GM23338 (cell line): Measurements from ENCODE around the gene MRTFA.

Experiments used
- CREB1 ChIP-seq: fragments of 250-450 bp; sonication (Bioruptor Pico); IDR thresholded peaks from 2 replicates; pipeline ENCODE4 v1.5.0; 2020; ENCODE audit warnings: low read depth, mild to moderate bottlenecking, moderate library complexity
- ETS1 ChIP-seq: IDR thresholded peaks from 2 replicates; pipeline ENCODE4 v1.6.1; 2016; ENCODE audit warnings: antibody characterized with exemption
- EZH2 ChIP-seq: fragments of 200-600 bp; sonication (generic); IDR thresholded peaks from one replicate; pipeline ENCODE4 v1.8.0; 2017; ENCODE audit warnings: antibody characterized with exemption, mild to moderate bottlenecking, low read depth; ENCODE audit not compliant: unreplicated experiment
- EZH2phosphoT487 ChIP-seq: fragments of 200-600 bp; sonication (generic); IDR thresholded peaks from one replicate; pipeline ENCODE4 v1.8.1; 2018; ENCODE audit warnings: antibody characterized with exemption; ENCODE audit not compliant: unreplicated experiment
- JUNB ChIP-seq: IDR thresholded peaks from one replicate; pipeline ENCODE4 v1.6.1; 2016; ENCODE audit warnings: antibody characterized with exemption; ENCODE audit not compliant: unreplicated experiment
- NANOG ChIP-seq: IDR thresholded peaks from 2 replicates; pipeline ENCODE4 v1.6.1; 2016; ENCODE audit warnings: antibody characterized with exemption, borderline replicate concordance
- POLR2AphosphoS5 ChIP-seq: IDR thresholded peaks from 2 replicates; pipeline ENCODE4 v1.6.1; 2016; ENCODE audit warnings: antibody characterized with exemption, low read depth
- REST ChIP-seq: IDR thresholded peaks from one replicate; pipeline ENCODE4 v1.6.1; 2018; ENCODE audit warnings: antibody characterized with exemption; ENCODE audit not compliant: unreplicated experiment
- STAT1 ChIP-seq: IDR thresholded peaks from one replicate; pipeline ENCODE4 v1.6.1; 2016; ENCODE audit warnings: antibody characterized with exemption; ENCODE audit not compliant: unreplicated experiment
- ZNF114 ChIP-seq: fragments of 250-450 bp; sonication (Bioruptor Pico); IDR thresholded peaks from 2 replicates; pipeline ENCODE4 v1.5.0; 2020; ENCODE audit warnings: mild to moderate bottlenecking, moderate library complexity
- ZNF331 ChIP-seq: fragments of 250-450 bp; sonication (Bioruptor Pico); IDR thresholded peaks from 2 replicates; pipeline ENCODE4 v1.5.0; 2020; ENCODE audit warnings: low read depth, mild to moderate bottlenecking, moderate library complexity
- TF ChIP-seq, protein P1 (sequence below), 2 experiments: fragments of 200-600 bp in 1 of 2; sonication (generic) in 1 of 2; conservative IDR thresholded peaks; 2 replicates each; pipeline versions ENCODE4 v1.5.1 to v1.6.1; 2016 to 2017; ENCODE audit warnings: antibody characterized with exemption in 2 of 2, low read depth in 2 of 2, mild to moderate bottlenecking in 2 of 2, moderate library complexity in 1 of 2

- TF ChIP-seq EZH2 (no peak), REST (no peak), POLR2AphosphoS5 (no peak), CREB1 (CRISPR knock-in tag) (no peak), ZNF114 (no peak), EZH2phosphoT487 (no peak), STAT1 (no peak), JUNB (no peak), ETS1 (no peak), NANOG (no peak), ZNF331 (no peak)
- TF ChIP-seq, protein P1, sequence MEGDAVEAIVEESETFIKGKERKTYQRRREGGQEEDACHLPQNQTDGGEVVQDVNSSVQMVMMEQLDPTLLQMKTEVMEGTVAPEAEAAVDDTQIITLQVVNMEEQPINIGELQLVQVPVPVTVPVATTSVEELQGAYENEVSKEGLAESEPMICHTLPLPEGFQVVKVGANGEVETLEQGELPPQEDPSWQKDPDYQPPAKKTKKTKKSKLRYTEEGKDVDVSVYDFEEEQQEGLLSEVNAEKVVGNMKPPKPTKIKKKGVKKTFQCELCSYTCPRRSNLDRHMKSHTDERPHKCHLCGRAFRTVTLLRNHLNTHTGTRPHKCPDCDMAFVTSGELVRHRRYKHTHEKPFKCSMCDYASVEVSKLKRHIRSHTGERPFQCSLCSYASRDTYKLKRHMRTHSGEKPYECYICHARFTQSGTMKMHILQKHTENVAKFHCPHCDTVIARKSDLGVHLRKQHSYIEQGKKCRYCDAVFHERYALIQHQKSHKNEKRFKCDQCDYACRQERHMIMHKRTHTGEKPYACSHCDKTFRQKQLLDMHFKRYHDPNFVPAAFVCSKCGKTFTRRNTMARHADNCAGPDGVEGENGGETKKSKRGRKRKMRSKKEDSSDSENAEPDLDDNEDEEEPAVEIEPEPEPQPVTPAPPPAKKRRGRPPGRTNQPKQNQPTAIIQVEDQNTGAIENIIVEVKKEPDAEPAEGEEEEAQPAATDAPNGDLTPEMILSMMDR (conservative IDR thresholded peaks at IDR 0.05; ENCODE audit: low read depth in 2 of 2): no peak
Measured at GRCh38 chr22:40486962-40487602, 149.4 kb downstream of the MRTFA start.
